Activated CD8-positive, alpha-beta memory T cell treated with anti-CD3 and anti-CD28 coated beads for 1 hour (primary cell): ENCODE results near the gene MARCHF9.

Source experiments
- DNase-seq, 2 donors: peaks; one replicate each; pipeline ENCODE4 v3.0.0-alpha.2; 2020; ENCODE audit warnings: low read depth in 1 of 2; ENCODE audit errors: extremely low read depth in 1 of 2

The MARCHF9 gene

GRCh38 chr12:57753756-57754337, 1.1 kb upstream of the MARCHF9 start:
- no peak for DNase-seq

DNA sequence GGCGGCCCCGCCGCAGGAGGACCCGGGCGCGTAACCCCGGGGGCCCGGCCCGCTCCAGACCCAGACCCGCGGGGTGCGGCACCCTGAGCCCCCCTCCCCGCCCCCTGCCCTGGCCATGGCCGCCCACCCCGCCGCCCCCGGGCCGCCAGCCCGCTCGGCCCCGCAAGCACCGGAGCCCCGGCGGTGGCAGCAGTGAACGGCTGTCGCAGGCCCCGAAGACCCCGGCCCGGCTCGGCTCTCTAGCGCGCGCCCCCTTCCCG, 221 bp downstream of the MARCHF9 start:
- DNase-seq = no peak

DNA sequence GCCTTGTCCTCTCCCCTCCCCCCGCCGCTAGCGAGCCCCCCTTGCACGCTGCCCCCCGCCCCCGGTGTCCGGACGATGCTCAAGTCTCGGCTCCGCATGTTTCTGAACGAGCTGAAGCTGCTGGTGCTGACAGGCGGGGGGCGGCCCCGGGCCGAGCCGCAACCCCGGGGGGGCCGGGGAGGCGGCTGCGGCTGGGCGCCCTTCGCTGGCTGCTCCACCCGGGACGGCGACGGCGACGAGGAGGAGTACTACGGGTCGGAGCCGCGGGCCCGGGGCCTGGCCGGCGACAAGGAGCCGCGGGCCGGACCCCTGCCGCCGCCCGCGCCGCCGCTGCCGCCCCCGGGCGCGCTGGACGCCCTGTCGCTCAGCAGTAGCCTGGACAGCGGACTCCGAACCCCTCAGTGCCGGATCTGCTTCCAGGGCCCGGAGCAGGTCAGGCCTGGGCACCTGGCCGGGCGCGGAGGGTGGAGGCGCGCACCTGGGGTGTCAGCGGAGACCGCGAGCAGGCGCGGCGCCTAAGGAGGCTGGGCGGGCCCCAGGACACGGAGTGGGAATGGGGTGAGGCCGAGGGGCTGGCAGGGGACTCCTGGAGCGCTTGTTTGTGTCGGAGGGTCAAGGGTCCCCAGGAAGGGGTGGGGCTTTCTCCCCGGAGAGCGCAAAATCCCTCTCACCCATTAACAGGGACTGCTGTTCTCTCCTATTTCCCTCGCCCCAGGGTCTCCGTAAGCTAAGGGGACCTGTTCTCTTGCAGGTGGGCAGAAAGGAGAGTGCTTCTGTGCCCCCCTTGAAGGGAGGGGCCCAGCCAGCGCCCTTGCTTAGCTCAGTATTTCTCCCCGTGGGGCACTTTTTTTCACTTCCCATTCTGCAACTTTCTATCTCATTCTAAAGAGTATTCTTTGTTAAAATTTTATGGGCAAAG, 810 bp downstream of the MARCHF9 start:
- DNase-seq = no peak

- DNase-seq = no peak
Observed at GRCh38 chr12:57756406-57757341, 1.8 kb downstream of the MARCHF9 start.

DNA sequence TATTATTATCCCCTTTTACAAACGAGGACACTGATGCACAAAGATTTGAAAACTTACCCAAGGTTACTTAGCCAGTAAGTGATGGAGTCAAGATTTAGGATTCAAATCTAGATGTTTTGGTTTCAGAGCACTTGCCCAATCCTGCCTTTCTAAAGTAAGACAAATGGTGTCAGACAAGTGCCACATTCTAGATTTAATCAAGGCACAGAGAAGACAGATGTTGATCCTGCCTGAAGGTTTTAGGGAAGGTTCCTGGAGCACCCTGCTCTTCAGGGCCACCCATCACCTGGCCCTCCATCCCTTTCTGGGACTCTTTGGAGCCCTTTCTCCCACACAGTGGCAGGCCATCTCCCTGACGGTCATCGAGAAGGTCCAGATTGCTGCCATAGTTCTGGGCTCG, 2.9 kb downstream of the MARCHF9 start:
- DNase-seq = no peak

- no peak for DNase-seq
Observed at GRCh38 chr12:57758552-57759359, 3.9 kb downstream of the MARCHF9 start.

DNA sequence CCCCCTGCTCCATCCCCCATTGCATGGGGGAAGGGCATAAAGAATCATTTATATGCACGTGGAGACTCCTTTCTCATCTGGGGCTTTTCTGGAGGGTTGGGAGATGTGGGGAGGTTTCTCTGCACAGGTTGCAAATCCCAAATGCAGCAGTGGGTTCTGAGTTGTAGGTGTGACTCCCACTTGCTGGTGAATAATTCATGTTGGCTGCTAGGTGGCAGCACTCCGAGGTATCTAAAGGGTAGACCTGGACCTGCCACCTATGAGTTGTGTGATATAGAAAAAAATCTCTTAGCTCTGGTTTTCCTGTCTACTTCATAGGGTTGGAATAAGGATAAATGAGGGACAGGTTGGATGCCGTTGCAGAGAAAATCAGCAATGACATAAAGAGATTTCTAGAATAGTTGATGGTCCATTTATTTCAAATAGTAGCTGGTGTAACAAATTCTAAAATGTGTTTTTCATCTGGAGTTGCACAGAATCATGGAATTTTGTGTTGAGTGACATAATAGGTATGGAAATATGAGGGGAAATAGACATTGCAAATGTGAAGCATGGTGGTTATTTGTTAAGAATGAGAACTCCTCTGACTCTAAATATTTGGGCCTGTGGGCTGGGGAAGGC, 4.6 kb downstream of the MARCHF9 start:
- no peak for DNase-seq

- no peak for DNase-seq
Observed at GRCh38 chr12:57760347-57760982, 5.6 kb downstream of the MARCHF9 start.

DNA sequence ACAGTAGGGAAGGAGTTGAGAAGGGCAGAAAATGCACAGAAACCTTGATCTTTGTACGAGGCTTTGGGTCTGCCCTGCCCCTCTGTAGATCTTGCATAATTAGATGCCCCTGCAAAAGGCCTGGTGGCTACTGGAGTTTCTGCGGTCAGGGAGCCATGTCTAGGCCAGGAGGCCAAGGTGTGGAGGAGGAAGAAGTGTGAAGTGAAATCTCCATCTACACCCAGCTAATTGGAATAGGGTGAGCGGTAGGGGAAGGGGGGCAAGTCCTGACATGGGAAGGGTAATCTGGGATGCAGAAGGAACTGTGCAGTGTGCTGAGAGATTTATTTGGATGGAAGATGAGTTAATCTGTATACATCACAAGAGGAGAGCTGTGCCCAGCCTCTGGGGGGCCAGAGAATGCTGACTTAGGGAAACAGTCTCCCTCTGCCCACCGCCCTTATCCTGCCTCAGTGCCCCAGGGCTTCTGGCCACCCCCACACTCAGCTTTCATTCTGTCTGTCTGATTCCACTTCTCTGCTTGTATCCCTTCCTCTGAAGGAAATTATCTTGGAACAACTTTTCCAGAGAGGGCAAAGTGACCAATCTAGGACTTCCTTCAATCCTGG, 6.6 kb downstream of the MARCHF9 start:
- no peak for DNase-seq

DNA sequence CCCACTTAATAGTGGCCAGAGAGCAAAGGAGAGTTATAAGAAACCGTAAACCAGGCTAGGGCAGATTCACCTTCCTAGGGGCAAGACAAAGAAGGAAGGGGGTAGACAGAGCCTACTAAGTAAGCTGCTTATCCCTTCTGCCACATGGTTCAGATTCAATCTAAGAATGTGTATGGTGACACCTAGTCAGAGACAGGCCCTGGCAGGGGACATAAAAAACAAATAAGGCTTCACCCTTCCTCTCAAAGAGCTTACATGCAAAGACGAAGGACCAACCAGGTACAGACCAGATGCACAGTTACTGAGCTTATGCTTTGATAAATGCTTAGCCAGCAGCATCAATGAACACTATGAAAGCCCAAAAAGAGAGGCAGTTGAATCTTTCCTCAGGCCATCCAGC, 7.6 kb downstream of the MARCHF9 start:
- no peak for DNase-seq

GRCh38 chr12:57763881-57764661, 9.2 kb downstream of the MARCHF9 start:
- DNase-seq = no peak

- no peak for DNase-seq
Observed at GRCh38 chr12:57764662-57765002, 9.7 kb downstream of the MARCHF9 start.

- no peak for DNase-seq
Observed at GRCh38 chr12:57765003-57765697, 10.2 kb downstream of the MARCHF9 start.

DNA sequence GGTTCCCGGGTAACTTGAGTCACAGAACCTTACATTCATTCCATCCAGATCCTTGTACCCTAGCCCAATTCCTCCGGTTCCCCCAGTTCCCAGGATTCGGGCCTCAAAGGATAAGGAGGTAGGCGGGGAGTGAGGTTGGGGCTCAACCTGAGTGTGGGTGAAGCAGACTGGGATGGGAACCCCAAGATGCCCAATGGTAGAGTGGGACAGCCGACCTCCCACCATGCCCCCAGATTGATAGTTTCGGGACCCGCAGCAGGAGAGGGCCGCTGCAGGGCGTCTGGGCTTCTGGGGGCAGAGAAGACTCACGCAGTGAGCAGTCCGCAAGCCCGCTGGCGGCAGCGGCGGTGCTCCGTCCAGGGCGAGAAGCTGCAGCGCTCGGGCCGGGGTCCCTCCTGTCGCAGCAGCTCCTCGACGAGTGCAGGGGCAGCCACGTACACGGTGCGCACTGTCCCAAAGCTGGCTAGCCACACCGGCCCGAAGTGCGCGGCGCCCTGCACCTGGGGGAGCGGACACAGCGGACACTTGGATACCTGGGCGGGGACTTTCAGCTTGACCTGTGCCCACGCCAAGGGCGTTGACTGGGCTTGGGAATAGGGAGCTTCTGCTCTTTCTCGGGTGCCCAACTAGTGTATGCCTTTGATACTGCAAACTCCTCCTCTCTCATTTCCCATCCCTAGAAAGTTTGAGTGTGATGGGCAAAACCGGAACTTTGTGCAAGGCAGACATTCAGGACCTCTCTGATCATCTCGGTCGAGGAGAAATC, 11.0 kb downstream of the MARCHF9 start:
- DNase-seq = no peak

DNA sequence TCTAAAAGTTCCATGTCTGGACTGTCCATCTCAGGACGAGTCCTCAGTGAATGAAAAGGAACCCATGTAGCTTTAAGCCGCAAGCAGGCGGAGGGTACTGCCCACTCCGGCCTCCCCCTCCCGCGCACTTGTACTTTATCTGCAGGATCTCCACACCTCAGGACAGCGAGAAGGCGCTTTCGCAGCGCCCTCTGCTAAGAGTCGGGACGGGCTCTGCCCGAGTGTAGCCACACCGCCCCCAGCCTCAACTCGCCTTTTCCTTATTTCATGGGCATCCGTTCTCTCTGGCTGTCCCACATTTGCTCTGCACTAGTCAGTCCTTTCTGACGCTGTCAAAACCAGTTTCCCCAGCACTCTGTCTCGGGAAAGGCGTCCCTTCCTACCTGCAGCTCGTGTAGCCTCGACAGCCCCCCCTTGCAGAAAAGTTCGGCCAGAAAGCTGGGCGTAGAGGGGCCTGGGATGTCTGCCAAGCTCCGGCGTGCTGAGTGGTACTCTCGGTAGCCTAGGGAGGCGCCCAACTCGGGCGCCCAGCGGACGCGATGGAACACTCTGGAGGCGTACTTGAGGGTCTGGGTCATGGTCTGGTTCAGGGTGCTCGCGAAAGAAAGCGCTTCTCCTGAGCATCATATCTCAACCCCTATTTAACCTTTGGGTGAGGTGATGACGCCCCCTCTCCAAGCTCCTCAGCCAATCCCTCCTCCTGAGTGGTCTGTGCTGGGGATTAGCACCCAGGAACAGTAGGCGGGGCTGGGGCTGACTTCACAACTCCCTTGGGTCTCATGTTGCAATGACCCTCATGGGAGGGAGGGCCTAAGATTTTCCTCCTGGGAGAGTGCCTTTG, 11.8 kb downstream of the MARCHF9 start, which contains the start of gene CYP27B1:
Gene CYP27B1, minus strand, starts transcription at position 615 of the 841 bp plus-strand sequence. Its CDS starts 37 bp downstream, at position 578.
- no peak for DNase-seq

GRCh38 chr12:57767305-57767698, 12.4 kb downstream of the MARCHF9 start:
- DNase-seq = no peak
